NCI-H510A treated with DMSO at 0.1 percent for 48 hours (cell line): ENCODE measurements around the gene CMC1.
"Not testable (repeated sequence)": the region's sequence is repeated elsewhere in the genome, so short reads cannot be mapped to it uniquely, and the experiment has no call there.

Source experiments
- DNase-seq: peaks from one replicate; lab custom pipeline; 2025; lab: John Stamatoyannopoulos, UW

CMC1 gene

GRCh38 chr3:28244491-28244890 is 3.1 kb downstream of the CMC1 start:
- DNase-seq, result no peak

GRCh38 chr3:28247286-28247685 is 5.9 kb downstream of the CMC1 start:
- DNase-seq, result no peak

- DNase-seq, result no peak
These were observed 9.6 kb downstream of the CMC1 start for GRCh38 chr3:28250999-28251398.

- DNase-seq, result no peak
These were observed 10.6 kb downstream of the CMC1 start for GRCh38 chr3:28252001-28252431.

- DNase-seq, result no peak
These were observed 11.8 kb downstream of the CMC1 start for GRCh38 chr3:28253040-28253715.

- no peak for DNase-seq
These were observed 20.6 kb downstream of the CMC1 start for GRCh38 chr3:28262001-28262400.

- no peak for DNase-seq
These were observed 24.2 kb downstream of the CMC1 start for GRCh38 chr3:28265641-28266040.

GRCh38 chr3:28267984-28268849 is 26.8 kb downstream of the CMC1 start:
- DNase-seq, result no peak

GRCh38 chr3:28268989-28269388 is 27.6 kb downstream of the CMC1 start:
- DNase-seq, result no peak

GRCh38 chr3:28269884-28270283 is 28.5 kb downstream of the CMC1 start:
- not testable (repeated sequence) for DNase-seq

- DNase-seq, result no peak
These were observed 32.4 kb downstream of the CMC1 start for GRCh38 chr3:28273837-28274236.

GRCh38 chr3:28278918-28279317 is 37.5 kb downstream of the CMC1 start:
- no peak for DNase-seq

- DNase-seq, result no peak
These were observed 38.4 kb downstream of the CMC1 start for GRCh38 chr3:28279770-28280169.

GRCh38 chr3:28280781-28281180 is 39.4 kb downstream of the CMC1 start:
- no peak for DNase-seq

- peak; percentile 33 for DNase-seq
These were observed 45.2 kb downstream of the CMC1 start for GRCh38 chr3:28286595-28286994.

GRCh38 chr3:28287046-28287445 is 45.6 kb downstream of the CMC1 start:
- no peak for DNase-seq

GRCh38 chr3:28290863-28291300 is 49.5 kb downstream of the CMC1 start:
- no peak for DNase-seq

GRCh38 chr3:28291577-28291976 is 50.2 kb downstream of the CMC1 start:
- no peak for DNase-seq

- no peak for DNase-seq
These were observed 51.2 kb downstream of the CMC1 start for GRCh38 chr3:28292622-28293021.

- no peak for DNase-seq
These were observed 53.4 kb downstream of the CMC1 start for GRCh38 chr3:28294667-28295413.

GRCh38 chr3:28295898-28296490 is 54.6 kb downstream of the CMC1 start:
- no peak for DNase-seq

- DNase-seq, result no peak
These were observed 58.3 kb downstream of the CMC1 start for GRCh38 chr3:28299705-28300104.
